ENCODE results near the gene OTOP2.
A peak's percentile ranks its signal among the peaks of the same experiment; 100 is the strongest.
"Not testable (repeated sequence)": the region's sequence is repeated elsewhere in the genome, so short reads cannot be mapped to it uniquely, and the experiment has no call there.

OTOP2 gene

DNA sequence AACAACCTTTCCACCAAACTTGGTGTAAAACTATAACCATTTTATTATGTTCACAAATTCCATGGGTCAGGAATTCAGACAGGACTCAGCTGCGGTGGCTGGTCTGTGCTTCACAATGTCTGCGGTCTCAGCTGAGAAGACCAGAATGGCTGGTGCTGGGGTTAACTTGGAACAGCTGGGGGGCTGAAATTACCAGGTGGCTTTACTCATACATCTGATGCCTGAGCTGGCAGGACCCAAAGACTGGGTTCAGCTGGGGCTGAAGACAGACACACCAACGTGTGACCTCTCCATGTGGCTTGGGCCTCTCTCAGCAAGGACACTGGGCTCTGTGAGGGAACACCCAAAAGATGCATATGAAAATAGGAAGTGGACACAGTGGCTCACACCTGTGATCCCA, 54.2 kb downstream of the OTOP2 start:
- no peak for DNase-seq

DNA sequence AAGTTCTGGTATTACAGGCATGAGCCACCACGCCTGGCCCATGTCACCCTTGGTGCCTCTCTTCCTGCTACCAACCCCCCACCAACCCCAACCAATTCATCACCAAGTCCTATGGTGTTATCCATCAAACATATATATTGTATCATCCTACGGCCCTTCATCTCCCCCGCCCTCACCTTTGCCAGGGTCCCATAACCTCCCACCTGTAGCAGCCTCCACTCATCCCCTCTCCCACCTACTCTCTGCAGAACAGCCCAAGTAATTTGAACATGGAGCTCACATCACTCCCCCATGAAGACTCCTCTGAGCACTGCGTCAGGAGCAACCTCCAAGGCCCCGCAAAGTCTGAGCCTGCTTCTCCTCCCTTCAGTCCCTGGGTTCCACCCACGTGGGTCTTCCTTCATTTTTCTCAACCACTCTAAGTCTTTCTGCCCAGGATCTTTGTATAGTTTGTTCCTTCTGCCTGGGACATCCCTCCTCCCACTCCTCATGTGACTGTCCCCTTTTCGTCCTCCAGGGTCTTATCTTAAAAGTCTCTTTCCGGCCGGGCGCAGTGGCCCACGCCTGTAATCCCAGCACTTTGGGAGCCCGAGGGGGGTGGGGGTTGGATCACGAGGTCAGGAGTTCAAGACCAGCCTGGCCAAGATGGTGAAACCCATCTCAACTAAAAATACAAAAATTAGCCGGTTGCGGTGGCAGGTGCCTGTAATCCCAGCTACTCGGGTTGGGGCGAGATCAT, 55.5 kb downstream of the OTOP2 start:
- DNase-seq: peak; percentile 65

DNA sequence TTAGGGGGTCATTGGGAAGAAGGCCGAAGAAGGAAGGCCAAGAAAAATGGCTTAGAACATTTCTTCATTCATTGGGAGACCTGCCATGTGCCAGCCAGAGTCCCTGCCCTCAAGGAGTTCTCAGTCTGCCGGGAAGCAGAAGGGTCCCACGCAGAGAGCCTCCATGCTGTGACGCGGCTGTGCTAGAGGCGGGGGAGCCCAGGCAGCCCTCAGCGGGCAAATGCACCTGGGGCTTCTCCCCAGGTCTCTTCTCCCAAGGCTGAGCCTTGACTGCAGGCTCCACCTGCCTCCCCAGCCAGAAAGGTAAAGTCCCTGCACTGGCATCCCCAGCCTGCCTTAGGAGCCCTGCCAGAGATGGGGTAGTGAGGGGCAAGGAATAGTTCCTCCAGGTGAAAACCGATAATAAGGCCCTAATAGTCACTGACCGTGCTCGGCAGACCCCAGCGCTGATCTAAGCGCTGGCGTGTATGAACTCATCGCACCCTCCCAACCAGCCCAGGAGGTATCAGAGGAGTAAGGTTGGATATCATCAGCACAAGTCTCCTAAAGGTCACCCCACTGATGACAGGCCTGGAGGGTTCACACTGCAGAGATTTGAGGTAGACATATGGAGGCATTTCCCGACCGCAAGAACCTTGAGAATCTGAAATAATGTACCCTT, 57.4 kb downstream of the OTOP2 start:
- DNase-seq: no peak

DNA sequence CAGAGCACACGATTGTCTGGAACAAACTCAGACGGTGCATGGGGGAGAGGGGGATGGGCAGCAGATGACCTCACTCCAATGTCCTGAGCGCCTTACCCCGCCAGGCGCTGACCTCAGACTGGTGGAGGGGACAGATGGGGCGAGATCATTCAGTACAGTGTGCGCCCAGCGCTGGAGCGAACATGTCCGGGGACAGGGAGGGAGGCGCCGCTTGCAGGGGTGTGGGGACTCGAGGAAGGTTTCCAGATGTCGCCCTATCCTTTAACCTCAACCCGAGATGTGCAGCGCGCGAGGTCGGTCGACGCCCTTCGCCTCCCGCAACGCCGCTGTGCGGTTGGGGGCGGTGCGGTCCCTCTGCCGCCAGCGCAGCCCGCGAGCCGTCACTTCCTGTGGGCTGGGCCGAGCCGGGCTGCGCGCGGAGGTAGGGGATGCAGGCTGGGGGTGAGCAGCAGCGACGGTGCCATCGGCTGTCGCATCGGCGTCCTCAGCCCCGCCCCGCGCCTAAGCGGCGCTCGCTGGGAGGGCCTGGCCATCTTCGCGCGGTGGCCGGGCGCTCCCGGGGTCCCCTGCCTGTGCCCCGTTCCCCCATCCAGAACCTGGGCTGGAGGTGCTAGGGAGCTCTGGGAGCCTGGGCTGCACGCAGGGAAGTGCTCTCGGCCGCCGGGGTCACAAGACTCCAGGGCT, 58.0 kb downstream of the OTOP2 start:
- peak; percentile 84 for DNase-seq

DNA sequence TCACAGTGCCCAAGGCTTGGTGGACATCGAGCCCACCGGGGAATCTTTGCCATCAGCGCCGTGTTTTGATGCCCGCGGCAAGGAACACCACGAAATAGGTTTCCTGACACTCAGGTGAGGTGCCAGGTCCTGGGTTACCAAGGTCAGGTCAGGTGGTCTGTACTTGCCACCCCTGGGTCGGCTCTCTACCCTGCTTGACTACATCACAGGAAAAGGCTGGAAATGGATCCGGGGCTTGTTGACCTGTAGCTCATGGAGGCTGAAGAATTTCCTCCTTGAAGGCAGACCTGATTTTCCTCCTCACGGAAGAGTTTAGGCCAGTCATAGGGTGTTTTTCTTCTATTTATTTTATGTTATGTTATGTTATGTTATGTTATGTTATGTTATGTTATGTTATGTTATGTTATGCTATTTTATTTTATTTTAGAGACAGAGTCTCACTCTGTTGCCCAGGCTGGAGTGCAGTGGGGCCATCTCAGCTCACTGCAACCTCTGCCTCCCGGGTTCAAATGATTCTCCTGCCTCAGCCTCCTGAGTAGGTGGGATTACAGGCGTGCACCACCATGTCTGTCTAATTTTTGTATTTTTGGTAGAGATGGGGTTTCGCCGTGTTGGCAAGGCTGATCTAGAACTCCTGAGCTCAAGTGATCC, 58.7 kb downstream of the OTOP2 start:
- DNase-seq: not testable (repeated sequence)

Measured in OCI-M1 (cell line).